COLO829 (cell line): ENCODE results near the gene MMP3.

Source experiments
- DNase-seq: peaks from one replicate; pipeline ENCODE4 v3.0.0; 2012; ENCODE audit warnings: low spot score

The MMP3 gene

DNA sequence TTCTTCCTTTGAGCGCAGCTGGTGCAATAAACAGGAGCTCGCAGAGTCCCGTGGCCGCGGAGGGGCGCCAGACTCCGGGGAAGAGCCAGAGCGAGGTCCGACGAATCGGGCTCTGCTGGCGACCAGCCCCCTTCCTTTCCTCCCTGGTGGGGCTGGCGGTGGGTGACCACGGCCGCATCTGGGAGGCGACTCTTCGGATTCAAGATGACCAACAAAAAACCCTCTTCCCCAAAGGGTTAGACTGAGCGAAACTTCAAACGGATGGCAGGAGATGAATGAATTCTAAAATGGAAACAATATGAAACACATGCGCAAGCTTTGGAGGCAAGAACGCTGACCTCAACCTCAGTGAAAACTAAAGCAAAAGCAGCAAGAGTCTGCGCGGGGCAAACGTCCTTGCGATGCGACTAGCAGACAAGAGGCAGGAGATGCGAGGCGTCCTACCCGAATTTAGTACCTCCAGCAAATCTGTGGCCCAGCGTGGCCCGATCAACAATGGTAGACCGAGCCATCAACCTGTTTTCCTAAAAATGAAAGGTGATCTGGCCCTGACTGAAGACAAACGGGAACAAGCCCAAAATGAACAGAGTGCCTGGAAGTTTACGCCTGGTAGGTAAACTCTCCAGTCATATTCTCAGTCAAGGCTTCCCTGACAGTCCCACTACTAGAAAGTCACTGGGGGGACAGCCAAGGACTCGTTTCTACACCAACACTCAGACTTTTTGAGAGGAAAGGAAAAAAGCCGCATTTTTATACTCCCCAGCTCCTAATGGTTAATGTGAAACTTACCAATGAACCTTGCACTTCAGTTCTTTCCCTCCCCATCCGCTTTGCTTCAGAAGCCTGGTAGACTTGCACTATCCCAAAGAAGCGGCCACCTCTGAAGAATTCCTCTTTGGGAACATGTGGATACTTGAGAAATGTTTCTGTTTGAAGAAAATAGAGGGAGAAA lies 11.6 kb downstream of the MMP3 start:
- no peak for DNase-seq

DNA sequence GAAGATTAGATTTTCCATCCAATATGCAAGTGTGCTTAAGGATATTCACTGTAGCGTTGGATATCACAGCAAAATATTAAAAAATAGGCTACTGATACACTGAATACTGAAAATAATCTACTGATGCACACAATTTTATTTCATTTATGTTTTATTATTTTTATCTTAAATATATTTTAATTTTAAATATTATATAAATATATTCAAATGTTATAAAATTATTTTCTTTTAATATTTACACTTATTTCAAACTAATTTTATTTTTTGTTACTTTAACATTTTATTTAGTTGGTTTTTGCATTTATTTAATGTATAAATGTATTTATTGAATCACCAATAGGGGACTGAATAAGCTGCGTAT lies 12.3 kb downstream of the MMP3 start:
- DNase-seq, result no peak

DNA sequence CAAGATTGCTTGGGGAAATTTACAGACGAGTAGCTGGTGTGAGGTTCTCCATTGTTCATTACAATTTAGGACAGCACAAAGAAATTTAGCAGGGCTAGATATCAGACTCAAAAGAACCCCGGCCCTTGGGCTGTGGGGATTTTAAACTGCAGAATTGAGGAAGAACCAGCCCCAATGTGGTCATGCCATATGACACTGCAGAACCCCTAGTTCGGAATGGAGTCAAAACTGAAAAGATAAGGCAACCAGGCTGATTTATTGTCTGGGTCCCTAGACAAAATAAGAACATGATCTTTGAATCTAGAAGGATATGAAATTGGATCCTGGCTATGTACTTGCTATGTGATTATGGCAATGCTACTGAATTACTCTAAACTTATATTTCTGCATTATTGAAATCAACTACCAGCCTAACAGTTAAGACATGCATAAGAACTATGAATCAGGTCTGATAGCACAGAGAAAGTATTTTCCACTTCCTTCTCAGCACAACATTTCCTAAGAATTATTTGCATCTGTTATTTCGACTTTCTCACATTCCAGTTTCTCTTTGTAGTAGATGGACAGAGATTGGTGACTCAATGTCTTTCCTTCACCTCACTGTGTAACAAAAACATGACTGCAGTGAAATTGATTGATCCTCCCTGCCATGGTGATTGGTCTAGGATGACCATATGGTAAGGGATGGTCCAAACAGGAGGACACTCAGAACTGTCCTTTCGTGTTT lies 13.2 kb downstream of the MMP3 start:
- DNase-seq, result no peak

DNA sequence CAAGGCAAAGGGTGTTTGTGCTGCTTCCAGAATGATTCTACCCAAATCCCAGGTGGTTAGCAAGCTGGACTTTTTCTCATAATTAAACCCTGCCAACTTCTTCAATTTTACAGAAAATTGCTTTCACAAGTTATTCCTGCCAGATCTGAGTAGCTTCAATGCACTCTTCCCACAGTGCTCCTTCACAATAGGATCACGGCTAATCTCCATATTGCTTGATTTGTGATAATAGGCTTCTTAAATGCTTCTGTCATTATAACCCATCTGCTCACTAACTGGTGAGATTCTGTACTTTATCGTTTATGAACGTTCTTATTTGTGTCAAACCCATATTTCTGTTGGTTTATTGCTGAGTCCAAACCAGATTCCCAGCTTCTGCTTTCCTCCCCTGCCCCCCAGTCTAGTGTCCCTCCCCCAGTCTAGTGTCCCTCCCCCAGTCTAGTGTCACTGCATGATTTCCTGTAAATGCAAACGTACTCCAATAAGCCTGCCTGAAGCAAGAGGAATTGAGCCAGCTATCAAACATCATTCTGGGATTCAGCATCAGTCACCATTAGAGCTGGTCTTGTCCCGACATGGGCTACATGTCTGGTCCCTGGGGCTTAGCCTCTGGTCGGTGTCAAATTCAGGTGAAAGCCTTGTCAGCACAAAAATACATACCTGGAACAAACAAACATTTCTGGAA lies 14.0 kb downstream of the MMP3 start:
- DNase-seq, result no peak

DNA sequence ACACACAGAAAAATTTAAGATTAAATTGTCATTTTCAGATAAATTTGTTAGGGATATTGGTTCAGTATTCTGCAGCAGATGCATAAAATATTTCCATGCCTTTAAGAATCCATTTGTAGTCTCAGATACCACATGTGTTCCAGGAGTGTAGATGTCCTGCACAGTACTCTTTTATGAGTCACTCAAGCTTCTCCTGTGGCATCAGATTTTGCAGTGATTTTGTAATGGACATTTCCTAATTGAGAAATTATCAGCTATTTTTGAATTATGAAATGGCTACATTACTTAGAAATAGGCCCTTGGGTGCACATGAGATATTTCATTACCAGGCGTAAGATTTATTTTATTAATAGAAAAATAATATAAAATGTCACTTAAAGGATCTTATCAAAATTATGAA lies 18.9 kb downstream of the MMP3 start:
- no peak for DNase-seq

GRCh38 chr11:102819491-102819890 lies 23.9 kb downstream of the MMP3 start:
- no peak for DNase-seq

DNA sequence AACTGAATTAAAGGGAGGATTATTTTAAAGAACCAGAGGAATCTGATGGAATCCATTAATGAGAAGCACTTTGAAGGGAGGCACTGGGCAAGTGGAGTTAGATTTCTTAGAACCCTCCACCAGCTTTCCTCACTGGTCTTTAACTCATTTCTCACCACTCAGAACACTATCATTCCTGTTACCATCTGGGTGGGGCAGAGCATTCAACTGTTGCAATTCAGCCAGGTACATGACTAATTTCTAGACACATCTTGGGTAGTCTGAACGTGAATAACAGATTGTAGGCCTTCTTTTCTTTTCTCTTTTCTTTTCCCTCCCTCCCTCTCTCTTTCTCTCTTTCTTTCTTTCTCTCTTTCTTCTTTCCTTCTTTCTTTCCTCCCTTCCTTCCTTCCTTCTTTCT lies 29.9 kb downstream of the MMP3 start:
- no peak for DNase-seq

- DNase-seq, result no peak
These were observed 31.2 kb downstream of the MMP3 start for GRCh38 chr11:102812188-102812587.

DNA sequence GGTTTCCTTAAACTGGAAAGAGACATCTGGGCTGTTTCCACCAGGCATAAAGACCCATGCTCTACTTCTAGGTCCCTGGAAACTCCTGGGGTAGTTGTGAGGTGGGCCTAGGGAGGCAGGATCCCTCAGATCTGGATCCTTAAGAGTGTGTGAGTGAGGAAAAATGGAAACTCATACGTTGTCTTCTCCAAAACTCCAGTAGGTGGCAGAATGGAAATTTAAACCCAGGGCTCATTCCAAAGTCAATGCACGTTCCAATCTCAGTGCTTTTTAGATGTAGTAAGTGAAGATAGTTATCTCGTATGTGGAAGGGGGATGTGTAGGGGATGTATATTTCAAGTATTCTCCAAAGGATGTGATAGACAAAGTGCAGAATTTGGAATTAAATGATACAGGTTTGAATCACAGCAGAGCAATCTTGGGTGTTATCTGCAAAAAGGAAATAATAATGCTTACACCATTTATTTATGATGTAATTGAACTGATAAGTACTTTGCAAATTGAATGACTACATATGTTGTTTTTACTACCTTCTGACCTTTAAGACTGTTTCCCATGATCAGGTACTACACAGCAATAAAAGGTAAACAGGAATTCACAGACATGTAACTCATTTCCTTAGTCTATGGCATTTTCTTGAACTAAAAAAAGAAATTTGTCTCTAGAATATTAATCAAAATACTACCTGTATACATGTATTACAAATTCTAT lies 32.3 kb downstream of the MMP3 start:
- peak; percentile 39 for DNase-seq

- no peak for DNase-seq
These were observed 33.4 kb downstream of the MMP3 start for GRCh38 chr11:102809971-102810370.

GRCh38 chr11:102807921-102808320 lies 35.5 kb downstream of the MMP3 start:
- no peak for DNase-seq

GRCh38 chr11:102806296-102806695 lies 37.1 kb downstream of the MMP3 start:
- no peak for DNase-seq

GRCh38 chr11:102802341-102802740 lies 41.1 kb downstream of the MMP3 start:
- DNase-seq, result no peak

GRCh38 chr11:102800767-102801166 lies 42.6 kb downstream of the MMP3 start:
- DNase-seq, result no peak

DNA sequence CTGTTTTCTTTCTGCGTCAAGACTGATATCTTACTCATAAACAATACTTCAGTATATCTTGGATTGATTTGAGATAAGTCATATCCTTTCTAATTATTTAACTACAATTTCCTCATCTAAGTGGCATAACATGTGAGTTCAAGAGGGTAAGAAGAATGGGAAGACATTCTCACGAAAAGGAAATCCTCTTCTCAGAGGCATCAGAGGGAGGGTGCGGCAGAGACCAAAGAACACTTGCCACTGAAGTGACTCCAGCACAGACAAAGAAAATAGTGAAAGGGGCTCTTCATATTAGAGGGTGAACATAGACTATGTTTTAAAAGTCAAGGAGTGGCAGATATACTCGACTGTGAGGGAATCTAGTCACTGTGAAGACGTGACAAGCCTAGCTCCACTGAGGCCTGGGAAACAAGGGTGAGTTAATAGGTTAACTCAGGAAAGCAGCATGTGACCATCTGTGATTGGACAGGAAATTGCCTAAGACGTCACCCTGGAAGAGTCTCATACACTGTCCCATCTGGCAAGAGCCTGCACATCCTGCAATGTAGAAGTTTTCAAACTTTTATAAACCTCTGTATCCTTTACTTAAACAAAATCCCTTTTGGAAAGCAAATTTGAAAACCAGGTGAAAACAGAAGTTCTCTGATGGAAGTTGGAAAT lies 43.6 kb downstream of the MMP3 start:
- no peak for DNase-seq

DNA sequence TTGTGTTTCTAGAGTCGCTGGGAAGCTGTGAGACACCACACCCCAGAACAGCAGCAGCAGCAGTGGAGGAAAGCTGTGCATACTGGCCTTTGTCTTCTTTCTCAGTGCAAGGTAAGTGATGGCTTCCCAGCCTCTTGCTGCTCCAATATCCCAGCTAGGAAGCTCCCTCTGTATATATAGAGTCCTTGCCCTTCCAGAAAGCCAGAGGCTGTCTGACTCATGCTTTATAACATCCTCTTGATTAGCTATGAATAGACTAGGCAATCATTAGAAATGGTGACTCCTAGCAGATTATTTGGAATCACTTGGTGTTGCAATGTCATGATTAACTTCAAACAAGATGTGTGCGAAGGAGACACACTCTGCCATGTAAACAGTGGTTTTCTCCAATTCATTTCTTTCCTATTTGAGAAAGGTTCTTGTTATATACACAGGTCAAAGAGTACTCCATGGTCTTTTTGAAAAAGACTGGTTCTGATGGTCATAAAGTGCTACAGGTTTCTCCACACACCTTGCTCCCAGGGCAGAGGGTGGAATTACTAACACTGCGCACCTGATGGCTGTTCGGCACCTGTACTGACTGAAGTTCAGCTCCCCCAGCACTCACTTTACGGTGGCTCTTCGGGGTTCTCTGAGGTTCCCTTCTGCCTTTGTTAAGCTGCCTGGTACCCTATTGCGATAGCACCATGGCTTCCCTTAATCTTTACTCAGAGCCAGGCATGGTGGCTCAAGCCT lies 45.2 kb downstream of the MMP3 start, which contains the start of gene MMP1:
Gene MMP1 (minus strand): TSS at position 149 of the 735 bp plus-strand sequence. CDS start 68 bp downstream, at position 81.
- peak; percentile 75 for DNase-seq

- DNase-seq, result no peak
These were observed 49.0 kb downstream of the MMP3 start for GRCh38 chr11:102794382-102794781.

GRCh38 chr11:102793677-102794290 lies 49.6 kb downstream of the MMP3 start:
- DNase-seq, result no peak

- no peak for DNase-seq
These were observed 50.8 kb downstream of the MMP3 start for GRCh38 chr11:102792604-102793003.
